HG03378 (cell line): Measurements from ENCODE around the gene IFT27.
"Not testable (repeated sequence)": the region's sequence is repeated elsewhere in the genome, so short reads cannot be mapped to it uniquely, and the experiment has no call there.

Experiments used
- ATAC-seq: cut with Tn5 transposase; IDR thresholded peaks from one replicate; pipeline ENCODE4 v1.9.1; 2021; ENCODE audit warnings: mild to moderate bottlenecking, moderate library complexity; ENCODE audit not compliant: unreplicated experiment

IFT27 gene

DNA sequence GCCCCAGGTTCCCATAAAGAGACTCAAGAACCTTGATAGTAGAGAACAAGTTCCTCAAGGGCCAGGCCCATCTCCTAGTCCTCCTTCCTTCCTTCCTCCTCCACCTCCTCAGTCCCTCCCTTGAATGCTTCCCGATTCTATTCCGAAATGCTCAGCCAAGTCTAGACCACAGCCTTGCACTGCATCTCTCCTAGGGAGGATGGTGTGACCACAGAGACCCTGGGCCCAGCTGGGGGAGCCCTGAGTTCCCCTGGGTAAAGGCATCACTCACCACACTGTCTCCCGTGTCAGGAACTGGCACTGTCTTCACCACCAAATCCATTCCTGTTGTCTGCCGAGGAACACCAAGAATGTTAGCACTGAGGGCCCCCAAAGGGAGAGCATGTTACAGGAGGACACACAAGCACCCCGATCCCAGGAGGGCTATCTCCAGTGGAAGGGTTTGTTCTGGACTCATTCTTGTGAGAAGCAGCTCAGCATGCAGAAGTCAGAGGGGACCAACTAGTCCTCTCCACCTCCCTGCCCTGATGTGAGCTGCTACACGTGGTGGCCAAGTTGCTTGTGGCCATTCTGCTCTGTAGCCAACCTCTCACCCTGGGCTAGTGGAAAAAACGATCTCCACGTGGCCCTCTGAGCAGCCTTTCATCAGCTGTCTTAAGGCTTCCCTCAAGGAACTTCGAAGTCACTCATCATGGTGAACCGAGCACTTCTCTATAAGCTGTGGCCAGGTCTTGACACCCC is 8.7 kb downstream of the IFT27 start:
- ATAC-seq = no peak

DNA sequence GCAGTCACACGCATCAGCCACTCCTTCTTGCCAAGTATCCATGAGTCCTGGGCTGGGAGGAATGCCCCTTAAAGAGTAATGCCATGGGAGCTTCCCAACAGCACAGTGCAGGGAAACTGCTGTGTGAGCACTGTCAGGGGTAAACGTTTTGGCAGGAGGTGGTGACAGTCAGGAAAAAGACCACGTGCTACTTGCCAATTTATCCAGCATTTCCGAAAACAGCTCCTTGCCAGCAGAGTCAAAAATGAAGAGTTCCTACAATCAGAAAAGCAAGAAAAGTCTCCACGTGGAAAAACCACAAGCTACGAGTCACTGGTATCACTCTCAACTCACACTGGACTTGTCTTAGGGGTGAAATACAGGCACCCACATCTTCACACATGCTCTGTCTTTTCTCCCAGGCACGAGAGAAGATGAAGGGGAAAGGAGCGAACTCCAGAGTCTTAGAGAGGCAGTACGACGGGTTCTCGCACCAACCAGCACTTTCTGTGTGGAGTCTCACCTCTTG is 9.9 kb downstream of the IFT27 start:
- no peak for ATAC-seq

DNA sequence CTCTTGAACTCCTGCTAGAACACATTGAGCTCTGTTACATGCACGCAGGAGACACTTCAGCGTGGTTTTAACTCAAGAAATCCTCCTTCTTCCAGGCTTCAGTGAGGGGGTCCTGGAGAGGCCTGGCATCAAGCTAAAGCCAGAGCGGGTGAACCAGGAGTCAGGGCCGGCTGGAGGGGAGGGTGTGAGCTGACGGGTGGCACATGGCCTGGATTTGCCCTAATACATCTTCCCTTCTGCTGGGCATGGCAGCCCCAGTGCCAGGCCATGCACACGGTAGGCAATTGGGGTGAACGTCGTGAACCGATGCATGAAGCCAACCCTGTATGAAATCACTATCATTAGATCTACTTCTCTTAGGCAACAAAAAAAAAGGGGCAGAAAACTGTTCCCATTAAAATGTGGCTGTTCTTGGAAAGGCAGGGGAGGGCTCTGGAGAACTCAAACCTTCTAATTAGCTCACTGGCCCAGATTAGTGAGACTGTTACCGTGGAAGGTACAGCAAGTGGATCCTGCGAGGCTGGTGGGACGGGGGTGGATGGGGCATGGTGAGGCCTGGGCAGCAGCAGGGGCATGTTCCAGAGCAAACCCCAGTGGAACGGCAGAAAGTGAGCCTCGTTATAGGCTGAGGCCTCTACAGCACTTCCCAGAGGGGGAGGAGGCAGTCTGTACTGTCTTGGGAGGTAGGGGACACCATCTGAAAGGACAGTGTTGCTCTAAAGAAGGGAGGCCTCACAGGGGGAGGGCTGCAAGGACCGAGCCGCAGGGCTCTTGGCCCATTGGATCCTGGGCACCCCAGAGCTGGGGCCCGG is 10.6 kb downstream of the IFT27 start:
- no peak for ATAC-seq

DNA sequence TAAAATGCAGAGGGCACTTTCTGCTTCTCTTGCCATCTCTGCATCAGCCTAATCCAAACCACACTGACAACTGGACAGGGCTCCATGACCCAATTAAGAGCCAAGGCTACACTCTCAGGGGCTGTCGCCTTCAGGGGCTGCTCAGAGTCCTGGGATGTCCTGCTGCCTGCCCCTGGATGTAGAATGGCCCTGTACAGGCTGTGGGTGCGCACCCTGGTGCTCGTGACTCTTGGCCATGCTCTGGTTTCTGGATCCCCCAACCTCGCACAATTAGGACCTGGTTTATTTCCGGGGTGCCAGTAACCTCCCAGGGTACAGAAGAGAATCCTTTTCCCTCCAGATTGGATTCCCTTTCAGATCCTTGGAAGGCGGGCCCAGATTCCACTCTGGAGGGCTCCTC is 11.3 kb downstream of the IFT27 start:
- ATAC-seq = no peak

DNA sequence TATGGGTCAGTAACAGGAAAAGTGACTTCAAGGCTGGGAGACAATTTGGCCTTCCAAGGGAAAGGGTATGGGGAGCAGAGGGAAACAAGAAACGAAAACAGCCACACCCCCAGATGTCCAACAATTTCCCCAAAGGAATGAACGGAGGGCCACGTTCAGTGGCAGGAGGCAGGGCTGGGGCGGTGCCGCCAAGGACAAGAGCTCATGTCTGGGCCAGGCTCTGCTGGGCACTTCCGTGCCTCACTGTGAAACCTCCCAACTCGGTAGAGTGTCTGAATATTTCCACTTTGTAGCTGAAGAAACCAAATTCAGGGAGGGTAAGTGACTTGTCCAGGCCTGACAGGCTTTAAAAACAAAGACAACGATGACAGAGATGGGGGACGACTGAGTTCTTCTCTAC is 11.9 kb downstream of the IFT27 start:
- no peak for ATAC-seq

DNA sequence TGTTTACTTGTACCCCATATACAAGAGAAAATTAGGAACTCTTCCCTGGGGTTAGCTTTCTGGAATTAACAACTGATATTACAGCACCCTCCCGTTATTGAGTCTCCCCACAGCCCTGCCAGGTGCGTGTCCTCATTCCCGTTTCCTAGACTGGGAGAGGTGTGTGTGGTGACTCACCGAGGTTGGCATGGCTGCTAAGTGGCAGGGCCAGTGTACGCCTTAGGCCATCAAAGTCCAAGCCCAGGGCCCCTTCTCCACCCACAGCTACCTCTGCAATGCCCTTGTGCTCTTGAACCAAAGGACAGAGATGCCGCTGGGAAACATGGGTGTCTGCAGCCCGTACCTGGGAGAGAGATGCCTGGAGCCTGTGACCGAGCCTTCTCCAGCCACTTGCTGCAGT is 12.3 kb downstream of the IFT27 start:
- ATAC-seq = no peak

DNA sequence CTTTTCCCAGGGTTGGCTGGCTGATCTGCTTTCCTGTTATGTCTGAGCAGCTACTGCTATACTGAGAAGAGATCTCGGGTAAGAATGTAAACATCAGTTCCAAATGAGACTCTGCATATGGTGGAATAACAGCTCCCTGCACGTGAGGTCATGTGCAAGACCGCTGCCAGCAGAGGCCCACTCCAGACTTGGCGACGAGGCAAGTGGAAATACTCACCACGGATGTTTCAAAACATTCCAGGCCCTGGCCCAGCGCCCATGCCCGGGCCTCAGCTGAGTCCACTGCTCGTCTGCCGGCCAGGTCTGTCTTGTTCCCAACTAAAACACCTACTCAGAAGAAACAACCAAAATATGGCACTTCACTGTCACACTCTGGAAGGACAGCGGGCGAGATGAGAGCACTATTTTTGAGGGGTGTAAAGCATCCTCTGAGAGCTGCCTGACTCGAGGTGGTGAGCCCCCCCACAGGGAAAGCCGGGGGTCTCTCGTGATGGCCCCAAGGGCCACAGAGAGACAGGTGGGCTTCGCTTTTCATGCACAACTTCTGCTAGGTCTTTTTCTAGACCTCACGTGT is 13.1 kb downstream of the IFT27 start:
- no peak for ATAC-seq

DNA sequence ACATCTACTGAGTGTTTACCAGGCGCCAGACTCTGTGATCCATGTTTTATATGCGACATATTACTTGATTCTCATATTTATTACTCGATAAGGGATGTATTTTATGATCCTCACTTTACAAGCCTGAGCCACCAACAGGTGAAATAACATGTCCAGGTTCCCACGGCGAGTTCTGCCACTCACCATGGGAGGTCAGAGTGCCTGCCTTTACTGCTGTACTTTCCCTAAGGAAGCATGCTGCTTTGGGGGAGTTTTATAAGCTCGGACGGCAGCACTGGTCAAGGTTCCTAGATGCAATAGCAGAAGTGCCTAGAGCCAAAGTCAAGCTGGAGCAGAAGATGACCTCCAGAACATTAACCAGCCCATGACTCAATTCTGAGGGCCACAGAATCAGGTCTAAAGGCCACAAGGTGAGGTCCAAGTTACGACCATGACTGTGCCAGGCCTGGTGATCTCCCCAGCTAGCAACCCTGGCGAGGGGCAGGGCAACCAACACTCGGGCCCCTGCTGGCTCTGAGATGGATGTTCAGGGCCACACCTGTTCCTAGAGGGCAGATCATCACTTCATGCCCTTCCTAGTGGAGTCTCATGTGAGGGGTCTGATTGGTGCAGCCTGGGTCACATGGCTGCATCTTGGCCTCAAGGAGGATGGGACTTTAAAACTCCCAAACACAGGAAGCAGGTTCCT is 14.2 kb downstream of the IFT27 start:
- ATAC-seq = no peak

DNA sequence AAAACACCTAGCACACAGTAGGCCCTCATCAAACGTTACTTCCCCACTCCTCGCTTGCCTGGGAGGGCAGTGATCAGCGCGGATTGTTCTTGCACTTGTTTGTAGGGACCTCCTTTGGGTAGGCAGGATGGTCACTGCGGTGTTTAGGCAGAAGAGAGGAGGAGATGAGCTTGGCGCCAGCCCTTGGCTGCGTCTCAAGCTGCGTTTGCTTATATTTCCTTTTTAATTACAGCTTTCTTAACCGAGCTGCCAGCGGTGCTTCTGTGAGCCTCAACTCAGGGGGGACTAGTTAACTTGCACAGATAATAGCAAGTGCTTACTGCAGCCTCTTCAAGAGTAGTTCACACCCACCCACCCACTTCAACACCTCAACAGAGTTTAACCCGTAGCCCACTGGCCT is 15.1 kb downstream of the IFT27 start:
- no peak for ATAC-seq

DNA sequence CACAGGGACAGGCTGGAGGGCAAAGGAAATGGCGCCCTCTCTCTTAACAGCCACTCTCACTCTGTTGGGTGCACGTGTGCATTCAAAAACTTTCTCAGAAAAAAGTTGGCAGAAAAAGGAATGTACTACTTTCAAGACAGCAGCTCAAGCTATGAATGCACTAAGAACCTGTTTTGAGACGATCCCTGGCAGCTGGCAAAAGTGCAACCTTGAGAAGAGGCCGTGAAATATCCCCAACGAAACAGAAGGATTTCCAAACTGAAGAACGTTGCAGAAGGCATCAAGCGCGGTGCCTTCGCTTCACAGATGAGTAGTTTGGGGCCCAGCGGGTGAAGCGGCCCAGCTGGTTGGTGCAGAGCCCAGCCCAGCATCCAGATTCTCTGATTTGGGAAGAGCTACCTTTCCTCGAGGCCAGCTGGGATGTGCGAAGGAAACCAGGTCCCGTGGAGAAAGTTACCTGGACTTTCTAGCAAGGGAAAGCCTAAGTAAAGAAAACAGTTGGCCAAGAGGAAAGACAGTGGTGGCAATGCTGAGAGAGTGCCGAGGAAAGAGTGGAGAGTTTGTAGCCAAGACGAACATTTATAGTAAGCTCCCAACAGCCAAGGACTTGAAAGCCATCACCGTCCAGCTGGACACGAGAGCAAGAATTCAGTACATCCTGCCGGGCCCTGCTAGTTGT is 16.3 kb downstream of the IFT27 start:
- ATAC-seq = no peak

DNA sequence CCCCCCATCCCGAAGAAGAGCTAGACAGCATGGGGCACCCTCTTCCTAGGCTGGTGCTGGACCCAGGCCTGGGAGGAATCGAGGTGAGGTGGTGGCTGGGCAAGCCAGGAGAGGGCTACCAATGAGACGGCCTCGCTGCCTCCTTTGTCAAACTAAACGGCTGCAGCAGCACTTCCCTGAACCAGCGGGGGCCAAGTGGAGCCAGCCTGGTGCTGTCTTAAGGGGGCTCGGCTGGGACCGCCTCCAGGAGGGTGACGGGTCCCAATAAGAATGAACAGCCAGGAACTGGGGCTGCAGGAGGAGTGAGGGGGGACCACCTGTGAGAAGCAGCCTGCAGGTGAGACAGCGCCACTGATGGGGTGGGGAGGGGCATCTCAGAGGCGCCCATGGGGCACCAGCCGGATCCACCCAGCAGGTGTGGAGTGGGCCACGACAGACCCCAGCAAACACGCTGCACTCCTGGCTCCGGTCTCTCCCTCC is 17.1 kb downstream of the IFT27 start:
- ATAC-seq = no peak

DNA sequence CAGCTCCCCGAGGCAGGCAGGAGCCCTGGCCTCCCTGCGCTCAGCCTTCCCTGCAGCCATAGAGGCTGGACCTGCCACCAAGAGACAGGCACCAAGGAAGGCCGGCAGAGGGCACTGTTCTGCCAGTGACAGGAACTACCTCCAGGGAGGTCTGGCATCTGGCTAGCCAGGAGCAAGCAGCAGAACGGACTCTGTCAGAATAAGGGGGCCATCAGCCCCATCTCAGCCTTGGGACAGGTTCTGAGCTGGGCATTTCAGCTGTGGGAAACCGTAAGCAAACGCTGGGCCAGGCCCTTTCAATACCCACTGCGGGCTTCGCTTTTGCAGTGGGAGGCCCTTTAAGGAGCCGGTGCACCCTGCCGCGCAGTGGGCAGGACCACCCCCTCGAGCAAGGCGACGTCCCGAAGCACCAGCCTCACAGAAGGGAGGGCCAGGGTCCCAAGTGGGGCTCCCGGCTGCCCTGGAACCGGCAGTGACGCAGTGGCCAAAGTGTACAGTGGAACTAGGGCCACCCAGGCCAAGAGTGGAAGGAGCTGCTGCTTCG is 18.2 kb downstream of the IFT27 start:
- ATAC-seq = no peak

DNA sequence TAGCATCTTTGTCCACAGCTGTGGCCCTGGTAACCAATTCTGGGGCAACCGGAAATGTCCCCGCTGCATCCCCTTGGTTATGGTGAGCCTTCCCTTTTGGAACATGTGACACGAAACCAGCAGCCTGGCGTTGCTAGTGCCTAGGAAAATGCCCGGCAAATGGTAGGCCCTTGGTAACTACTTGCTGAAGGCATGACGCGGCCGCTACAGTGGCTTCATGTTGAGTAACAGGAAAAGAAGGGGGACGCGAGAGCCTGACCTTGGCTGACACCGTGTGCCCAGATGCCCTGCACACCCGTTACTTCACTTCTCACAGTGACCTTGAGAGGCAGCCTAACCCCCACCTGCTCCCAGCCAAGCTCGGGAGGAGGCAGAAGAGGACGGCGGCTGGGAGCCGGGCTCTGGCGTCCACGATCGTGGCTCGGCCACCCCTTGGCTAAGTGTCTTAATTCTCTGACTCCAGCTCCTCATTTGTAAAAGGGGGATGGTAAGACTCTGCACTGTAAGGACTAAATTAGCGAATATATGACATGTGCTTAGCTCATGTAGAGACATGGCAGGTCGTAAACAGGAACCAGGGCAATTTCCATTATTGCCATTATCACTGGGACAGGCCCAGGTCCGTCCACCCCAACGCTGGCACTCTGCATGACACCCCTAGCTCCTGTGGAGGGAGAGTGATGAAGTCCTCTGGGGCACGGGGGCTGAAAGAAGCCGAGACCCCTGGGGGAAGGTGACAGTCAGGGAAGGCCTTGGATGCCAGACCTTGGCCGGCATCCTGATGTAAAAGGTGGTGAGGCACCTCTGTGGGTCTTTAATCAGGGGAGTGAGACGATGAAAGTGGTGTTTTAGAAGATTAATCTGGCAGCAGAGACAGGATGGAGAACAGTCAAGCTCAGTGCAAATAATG is 18.9 kb downstream of the IFT27 start:
- ATAC-seq = no peak

DNA sequence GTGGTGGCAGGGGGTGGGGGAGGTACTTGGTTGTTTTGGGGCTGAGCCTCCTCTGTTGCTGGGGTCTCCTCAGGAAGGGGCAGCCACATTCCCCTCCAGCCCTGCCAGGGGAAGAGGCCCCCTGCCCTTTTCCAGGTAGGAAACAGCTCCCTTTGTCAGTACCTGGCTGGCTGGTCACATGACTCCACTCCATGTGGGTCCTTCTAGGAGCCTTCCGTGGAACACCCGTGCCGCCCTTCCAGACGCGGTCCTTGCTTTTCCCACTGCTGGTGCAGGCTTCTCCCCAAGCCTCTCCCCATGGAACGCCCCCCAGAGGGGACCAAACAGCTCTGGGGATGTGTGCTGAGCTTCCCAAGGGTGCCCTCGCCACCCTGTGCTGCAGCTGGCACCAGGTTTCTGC is 19.9 kb downstream of the IFT27 start:
- no peak for ATAC-seq

DNA sequence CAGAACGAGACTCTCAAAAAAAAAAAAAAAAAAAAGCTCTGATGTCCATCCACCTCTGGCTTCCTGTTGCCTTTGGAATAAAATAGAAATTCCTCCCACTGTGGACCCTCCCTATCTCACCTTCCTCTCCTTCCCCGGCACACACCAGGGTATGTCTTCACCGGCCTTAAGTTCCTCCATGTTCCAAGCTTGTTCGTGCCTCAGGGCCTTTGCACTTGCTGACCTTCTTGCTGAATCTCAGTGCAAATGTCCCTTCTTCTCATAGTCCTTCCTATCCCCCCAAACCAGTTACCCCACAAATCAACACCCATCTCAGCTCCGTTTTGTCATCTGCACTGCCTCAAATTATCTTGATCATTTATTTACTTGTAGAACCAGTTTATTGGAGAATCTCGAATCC is 20.6 kb downstream of the IFT27 start:
- no peak for ATAC-seq

DNA sequence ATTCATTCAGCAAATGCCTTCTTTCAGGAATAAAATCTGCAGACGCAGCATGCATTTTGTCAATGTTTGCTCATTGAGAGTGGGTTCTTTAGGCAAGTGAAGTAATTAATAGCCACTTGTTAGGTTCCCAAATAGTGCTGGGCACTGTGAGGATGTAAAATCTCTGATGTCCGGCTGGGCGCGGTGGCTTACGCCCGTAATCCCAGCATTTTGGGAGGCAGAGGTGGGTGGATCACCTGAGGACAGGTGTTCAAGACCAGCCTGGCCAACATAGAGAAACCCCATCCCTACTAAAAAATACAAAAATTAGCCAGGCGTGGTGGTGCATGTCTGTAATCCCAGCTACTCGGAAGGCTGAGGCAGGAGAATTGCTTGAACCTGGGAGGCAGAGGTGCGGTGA is 21.0 kb downstream of the IFT27 start:
- not testable (repeated sequence) for ATAC-seq

DNA sequence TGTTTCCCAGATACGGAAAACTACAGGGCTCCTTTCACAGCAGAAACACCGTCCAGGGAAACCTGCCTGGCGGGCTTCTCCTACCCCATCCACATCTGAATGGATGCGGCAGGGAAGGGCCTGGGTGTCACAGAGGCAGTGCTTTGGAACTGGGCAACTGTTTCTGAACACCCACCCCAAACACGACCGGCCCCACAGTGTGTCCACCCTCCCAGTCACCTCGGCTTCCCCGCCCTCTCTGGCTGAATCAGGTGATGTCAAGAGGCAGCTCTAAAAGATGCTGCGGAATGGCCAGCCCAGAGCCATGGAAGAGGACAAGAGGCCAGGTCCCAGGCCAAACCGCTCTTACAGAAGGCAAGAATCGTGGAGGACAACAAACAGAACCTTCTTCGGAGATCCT is 22.0 kb downstream of the IFT27 start:
- ATAC-seq = no peak

DNA sequence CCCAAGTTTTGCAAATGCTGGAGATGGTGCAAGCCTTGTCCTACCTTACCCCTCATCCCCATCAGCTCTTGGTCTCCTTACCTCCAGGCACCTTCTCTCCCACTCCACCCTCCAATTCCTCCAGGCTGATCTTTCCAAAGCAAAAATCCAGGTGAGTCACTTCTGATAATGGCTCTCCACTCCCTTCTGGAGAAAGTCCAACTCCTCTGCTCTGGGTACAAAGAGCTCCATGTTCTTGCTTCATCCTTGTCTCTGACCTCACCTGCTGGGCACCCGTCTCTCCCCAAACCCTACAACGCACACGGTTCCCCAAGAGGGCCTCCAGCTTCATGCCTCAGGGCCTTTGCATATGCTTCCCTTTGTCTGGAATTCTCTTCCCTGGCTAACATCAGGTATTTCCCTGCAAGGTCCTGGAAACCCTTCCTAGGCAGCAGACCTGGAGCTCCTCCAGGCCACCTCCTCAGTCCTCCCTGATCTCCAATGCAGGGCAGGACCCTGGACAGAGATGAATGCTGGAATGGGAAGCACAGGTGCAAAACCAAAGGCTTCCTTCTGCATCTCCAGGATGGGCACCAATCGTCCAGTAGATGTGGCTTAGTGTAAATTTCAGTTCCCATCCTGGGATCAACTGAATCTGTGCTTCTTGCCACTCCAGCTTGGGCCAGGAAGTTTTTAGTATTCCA is 22.7 kb downstream of the IFT27 start:
- ATAC-seq = no peak
